HEK293 (cell line): Measurements from ENCODE around the gene PCDHGC5.

Experiments used
- ZNF214 ChIP-seq: fragments of 450-650 bp; formaldehyde crosslinking; IDR thresholded peaks from 2 replicates; pipeline ENCODE4 v1.5.1; 2017; ENCODE audit warnings: missing biosample characterization, mild to moderate bottlenecking, missing genetic modification characterization, borderline replicate concordance
- ZNF354C ChIP-seq: fragments of 450-650 bp; formaldehyde crosslinking; IDR thresholded peaks from 2 replicates; pipeline ENCODE4 v1.5.1; 2016; ENCODE audit warnings: missing biosample characterization, missing genetic modification characterization, low read depth, borderline replicate concordance
- ZNF658 ChIP-seq: fragments of 450-650 bp; formaldehyde crosslinking; IDR thresholded peaks from 2 replicates; pipeline ENCODE4; 2016; ENCODE audit warnings: missing biosample characterization, missing genetic modification characterization
- TF ChIP-seq, protein P1 (sequence below): fragments of 450-650 bp; formaldehyde crosslinking; IDR thresholded peaks from 2 replicates; pipeline ENCODE4 v1.5.1; 2017; ENCODE audit warnings: missing biosample characterization, missing genetic modification characterization
- TF ChIP-seq, protein P2 (sequence below): fragments of 450-650 bp; formaldehyde crosslinking; IDR thresholded peaks from 2 replicates; pipeline ENCODE4 v1.5.1; 2016; ENCODE audit warnings: missing biosample characterization, missing genetic modification characterization

DNA sequence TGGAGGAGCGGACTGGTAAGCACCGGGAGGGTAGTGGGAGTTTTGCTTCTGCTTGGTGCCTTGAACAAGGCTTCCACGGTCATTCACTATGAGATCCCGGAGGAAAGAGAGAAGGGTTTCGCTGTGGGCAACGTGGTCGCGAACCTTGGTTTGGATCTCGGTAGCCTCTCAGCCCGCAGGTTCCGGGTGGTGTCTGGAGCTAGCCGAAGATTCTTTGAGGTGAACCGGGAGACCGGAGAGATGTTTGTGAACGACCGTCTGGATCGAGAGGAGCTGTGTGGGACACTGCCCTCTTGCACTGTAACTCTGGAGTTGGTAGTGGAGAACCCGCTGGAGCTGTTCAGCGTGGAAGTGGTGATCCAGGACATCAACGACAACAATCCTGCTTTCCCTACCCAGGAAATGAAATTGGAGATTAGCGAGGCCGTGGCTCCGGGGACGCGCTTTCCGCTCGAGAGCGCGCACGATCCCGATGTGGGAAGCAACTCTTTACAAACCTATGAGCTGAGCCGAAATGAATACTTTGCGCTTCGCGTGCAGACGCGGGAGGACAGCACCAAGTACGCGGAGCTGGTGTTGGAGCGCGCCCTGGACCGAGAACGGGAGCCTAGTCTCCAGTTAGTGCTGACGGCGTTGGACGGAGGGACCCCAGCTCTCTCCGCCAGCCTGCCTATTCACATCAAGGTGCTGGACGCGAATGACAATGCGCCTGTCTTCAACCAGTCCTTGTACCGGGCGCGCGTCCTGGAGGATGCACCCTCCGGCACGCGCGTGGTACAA is 12.6 kb upstream of the PCDHGC5 start:
- no peak for TF ChIP-seq ZNF658 (tag by site-specific recombination)
- TF ChIP-seq ZNF214 (tag by site-specific recombination) = no peak
- TF ChIP-seq, protein P1, sequence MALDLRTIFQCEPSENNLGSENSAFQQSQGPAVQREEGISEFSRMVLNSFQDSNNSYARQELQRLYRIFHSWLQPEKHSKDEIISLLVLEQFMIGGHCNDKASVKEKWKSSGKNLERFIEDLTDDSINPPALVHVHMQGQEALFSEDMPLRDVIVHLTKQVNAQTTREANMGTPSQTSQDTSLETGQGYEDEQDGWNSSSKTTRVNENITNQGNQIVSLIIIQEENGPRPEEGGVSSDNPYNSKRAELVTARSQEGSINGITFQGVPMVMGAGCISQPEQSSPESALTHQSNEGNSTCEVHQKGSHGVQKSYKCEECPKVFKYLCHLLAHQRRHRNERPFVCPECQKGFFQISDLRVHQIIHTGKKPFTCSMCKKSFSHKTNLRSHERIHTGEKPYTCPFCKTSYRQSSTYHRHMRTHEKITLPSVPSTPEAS (tag by site-specific recombination) = no peak
- no peak for TF ChIP-seq ZNF354C (tag by site-specific recombination)
- TF ChIP-seq, protein P2, sequence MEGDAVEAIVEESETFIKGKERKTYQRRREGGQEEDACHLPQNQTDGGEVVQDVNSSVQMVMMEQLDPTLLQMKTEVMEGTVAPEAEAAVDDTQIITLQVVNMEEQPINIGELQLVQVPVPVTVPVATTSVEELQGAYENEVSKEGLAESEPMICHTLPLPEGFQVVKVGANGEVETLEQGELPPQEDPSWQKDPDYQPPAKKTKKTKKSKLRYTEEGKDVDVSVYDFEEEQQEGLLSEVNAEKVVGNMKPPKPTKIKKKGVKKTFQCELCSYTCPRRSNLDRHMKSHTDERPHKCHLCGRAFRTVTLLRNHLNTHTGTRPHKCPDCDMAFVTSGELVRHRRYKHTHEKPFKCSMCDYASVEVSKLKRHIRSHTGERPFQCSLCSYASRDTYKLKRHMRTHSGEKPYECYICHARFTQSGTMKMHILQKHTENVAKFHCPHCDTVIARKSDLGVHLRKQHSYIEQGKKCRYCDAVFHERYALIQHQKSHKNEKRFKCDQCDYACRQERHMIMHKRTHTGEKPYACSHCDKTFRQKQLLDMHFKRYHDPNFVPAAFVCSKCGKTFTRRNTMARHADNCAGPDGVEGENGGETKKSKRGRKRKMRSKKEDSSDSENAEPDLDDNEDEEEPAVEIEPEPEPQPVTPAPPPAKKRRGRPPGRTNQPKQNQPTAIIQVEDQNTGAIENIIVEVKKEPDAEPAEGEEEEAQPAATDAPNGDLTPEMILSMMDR (tag by site-specific recombination) = no peak
